HepG2 (cell line): ENCODE results near the gene AZU1. TPM values are rescaled to one million over a fixed set of nuclear protein-coding genes. Genes with fewer than 3 reads are reported as not detected.

Source experiments
- ATRX ChIP-seq: sonication (generic); formaldehyde crosslinking; IDR thresholded peaks from 2 replicates; pipeline ENCODE4 v1.4.0; 2020; ENCODE audit warnings: missing genetic modification reagents, borderline replicate concordance
- CAMTA2 ChIP-seq: sonication (generic); formaldehyde crosslinking; IDR thresholded peaks from 2 replicates; pipeline ENCODE4 v1.4.0; 2020; ENCODE audit warnings: mild to moderate bottlenecking, missing genetic modification reagents, borderline replicate concordance
- CC2D1A ChIP-seq: sonication (generic); formaldehyde crosslinking; IDR thresholded peaks from 2 replicates; pipeline ENCODE4 v1.8.1; 2023; ENCODE audit warnings: mild to moderate bottlenecking, missing genetic modification reagents
- CEBPB ChIP-seq: IDR thresholded peaks from 2 replicates; pipeline ENCODE4 v1.6.1; 2011; ENCODE audit warnings: low read depth, low read length, improper control_type of control experiment, borderline replicate concordance
- FOXK2 ChIP-seq: fragments of 450-650 bp; IDR thresholded peaks from 2 replicates; pipeline ENCODE4 v1.6.1; 2016
- HMG20B ChIP-seq: conservative IDR thresholded peaks from 2 replicates; pipeline ENCODE4 v1.6.1; 2016; ENCODE audit warnings: missing genetic modification reagents, missing compliant biosample characterization
- HNRNPLL ChIP-seq: fragments of 200-400 bp; formaldehyde crosslinking; IDR thresholded peaks from 2 replicates; pipeline ENCODE4 v1.6.1; 2017; ENCODE audit warnings: mild to moderate bottlenecking, low read depth, low read length; ENCODE audit not compliant: poor library complexity, severe bottlenecking
- IRF2 ChIP-seq: IDR thresholded peaks from 2 replicates; pipeline ENCODE4 v1.6.1; 2018; ENCODE audit warnings: missing genetic modification reagents, missing compliant biosample characterization
- JUN ChIP-seq: sonication (generic); formaldehyde crosslinking; IDR thresholded peaks from 2 replicates; pipeline ENCODE4 v1.4.0; 2020; ENCODE audit warnings: mild to moderate bottlenecking, missing genetic modification reagents
- TBX3 ChIP-seq: fragments of 450-650 bp; IDR thresholded peaks from 2 replicates; pipeline ENCODE4 v1.6.1; 2017; ENCODE audit warnings: antibody characterized with exemption, mild to moderate bottlenecking, inconsistent platforms, borderline replicate concordance
- THAP11 ChIP-seq: IDR thresholded peaks from 2 replicates; pipeline ENCODE4 v1.6.1; 2016; ENCODE audit warnings: missing biosample characterization, missing genetic modification reagents
- ZMAT3 ChIP-seq: sonication (generic); formaldehyde crosslinking; conservative IDR thresholded peaks from 2 replicates; pipeline ENCODE4 v1.7.0; 2021; ENCODE audit warnings: missing genetic modification reagents
- ZNF232 ChIP-seq: sonication (generic); formaldehyde crosslinking; IDR thresholded peaks from 2 replicates; pipeline ENCODE4 v1.4.0; 2020; ENCODE audit warnings: missing genetic modification reagents, borderline replicate concordance
- ZNF605 ChIP-seq: sonication (generic); formaldehyde crosslinking; IDR thresholded peaks from 2 replicates; pipeline ENCODE4 v1.8.0; 2022; ENCODE audit warnings: mild to moderate bottlenecking, missing genetic modification reagents
- ZNF777 ChIP-seq: sonication (generic); formaldehyde crosslinking; IDR thresholded peaks from 2 replicates; pipeline ENCODE4 v1.4.0; 2020; ENCODE audit warnings: missing genetic modification reagents
- polyA plus RNA-seq, 8 experiments: library from polyadenylated mRNA; depleted of rRNA in 3 of 8; stranded (reverse) in 7 of 8; unstranded in 1 of 8; fragments of >200 nt; fragmentation: Illumina TruSeq in 4 of 8; extraction: Trizol in 4 of 8; gene quantifications; 2 replicates each; pipeline versions ENCODE4 v1.2.1 to v1.2.3, GENCODE V29; 2011 to 2016; ENCODE audit warnings: low read depth in 4 of 8, missing spikeins in 1 of 8, mixed read lengths in 1 of 8; ENCODE audit not compliant: insufficient read depth in 1 of 8
- total RNA-seq, 5 experiments: library from RNA; depleted of rRNA; stranded (reverse); fragments of >200 nt; fragmentation: Illumina TruSeq; extraction: Trizol; gene quantifications; 2 replicates each; pipeline ENCODE4 v1.2.3, GENCODE V29; 2016; ENCODE audit warnings: low read depth in 1 of 5
- TF ChIP-seq, protein P1 (sequence below): sonication (generic); formaldehyde crosslinking; IDR thresholded peaks from 2 replicates; pipeline ENCODE4 v1.5.1; 2020; ENCODE audit warnings: mild to moderate bottlenecking, missing genetic modification reagents, moderate library complexity
- TF ChIP-seq, protein P2 (sequence below): sonication (generic); formaldehyde crosslinking; IDR thresholded peaks from 2 replicates; pipeline ENCODE4 v1.4.0; 2020; ENCODE audit warnings: missing genetic modification reagents, borderline replicate concordance
- TF ChIP-seq, protein P3 (sequence below): sonication (generic); formaldehyde crosslinking; IDR thresholded peaks from 2 replicates; pipeline ENCODE4 v1.4.0; 2020; ENCODE audit warnings: missing genetic modification reagents
- TF ChIP-seq, protein P4 (sequence below): sonication (generic); formaldehyde crosslinking; IDR thresholded peaks from 2 replicates; pipeline ENCODE4 v1.4.0; 2020; ENCODE audit warnings: missing genetic modification reagents, mild to moderate bottlenecking, borderline replicate concordance
- TF ChIP-seq, protein P5 (sequence below): IDR thresholded peaks from 2 replicates; pipeline ENCODE4 v1.6.1; 2012; ENCODE audit warnings: inconsistent platforms
- TF ChIP-seq, protein P6 (sequence below): sonication (generic); formaldehyde crosslinking; IDR thresholded peaks from 2 replicates; pipeline ENCODE4 v1.5.0; 2020; ENCODE audit warnings: missing genetic modification reagents, mild to moderate bottlenecking, borderline replicate concordance

The AZU1 gene
- total and polyA plus RNA-seq, 2 of the 13 experiments (the other 11 are each of a cell fraction or from before 2014, with no cell fraction given): not detected

DNA sequence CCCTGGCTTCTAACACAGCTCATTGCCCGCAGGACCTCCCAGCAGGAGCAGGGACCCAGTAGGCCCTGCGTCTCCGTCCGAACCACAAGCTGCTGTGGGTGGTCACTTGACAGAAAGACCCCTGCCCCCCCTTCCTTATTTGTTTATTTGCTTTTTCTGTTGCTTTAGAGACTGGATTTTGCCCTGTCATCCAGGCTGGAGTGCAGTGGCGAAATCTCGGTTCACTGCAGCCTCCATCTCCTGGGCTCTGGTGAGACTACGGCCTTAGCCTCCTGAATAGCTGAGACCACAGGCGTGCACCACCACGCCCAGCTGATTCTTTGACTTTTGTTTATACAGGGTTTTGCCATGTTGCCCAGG is 38.0 kb upstream of the AZU1 start (continued):
- TF ChIP-seq ZNF232 (CRISPR knock-in tag): 0 out of 2 replicates have a peak, but pooled peaks have one; percentile 55
- TF ChIP-seq, protein P1, sequence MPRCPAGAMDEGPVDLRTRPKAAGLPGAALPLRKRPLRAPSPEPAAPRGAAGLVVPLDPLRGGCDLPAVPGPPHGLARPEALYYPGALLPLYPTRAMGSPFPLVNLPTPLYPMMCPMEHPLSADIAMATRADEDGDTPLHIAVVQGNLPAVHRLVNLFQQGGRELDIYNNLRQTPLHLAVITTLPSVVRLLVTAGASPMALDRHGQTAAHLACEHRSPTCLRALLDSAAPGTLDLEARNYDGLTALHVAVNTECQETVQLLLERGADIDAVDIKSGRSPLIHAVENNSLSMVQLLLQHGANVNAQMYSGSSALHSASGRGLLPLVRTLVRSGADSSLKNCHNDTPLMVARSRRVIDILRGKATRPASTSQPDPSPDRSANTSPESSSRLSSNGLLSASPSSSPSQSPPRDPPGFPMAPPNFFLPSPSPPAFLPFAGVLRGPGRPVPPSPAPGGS (CRISPR knock-in tag): 0 out of 2 replicates have a peak, but pooled peaks have one; percentile 5
- no peak for TF ChIP-seq IRF2
- no peak for TF ChIP-seq TBX3
- TF ChIP-seq ZNF777 (CRISPR knock-in tag): no peak
- no peak for TF ChIP-seq HNRNPLL
- TF ChIP-seq, protein P2, sequence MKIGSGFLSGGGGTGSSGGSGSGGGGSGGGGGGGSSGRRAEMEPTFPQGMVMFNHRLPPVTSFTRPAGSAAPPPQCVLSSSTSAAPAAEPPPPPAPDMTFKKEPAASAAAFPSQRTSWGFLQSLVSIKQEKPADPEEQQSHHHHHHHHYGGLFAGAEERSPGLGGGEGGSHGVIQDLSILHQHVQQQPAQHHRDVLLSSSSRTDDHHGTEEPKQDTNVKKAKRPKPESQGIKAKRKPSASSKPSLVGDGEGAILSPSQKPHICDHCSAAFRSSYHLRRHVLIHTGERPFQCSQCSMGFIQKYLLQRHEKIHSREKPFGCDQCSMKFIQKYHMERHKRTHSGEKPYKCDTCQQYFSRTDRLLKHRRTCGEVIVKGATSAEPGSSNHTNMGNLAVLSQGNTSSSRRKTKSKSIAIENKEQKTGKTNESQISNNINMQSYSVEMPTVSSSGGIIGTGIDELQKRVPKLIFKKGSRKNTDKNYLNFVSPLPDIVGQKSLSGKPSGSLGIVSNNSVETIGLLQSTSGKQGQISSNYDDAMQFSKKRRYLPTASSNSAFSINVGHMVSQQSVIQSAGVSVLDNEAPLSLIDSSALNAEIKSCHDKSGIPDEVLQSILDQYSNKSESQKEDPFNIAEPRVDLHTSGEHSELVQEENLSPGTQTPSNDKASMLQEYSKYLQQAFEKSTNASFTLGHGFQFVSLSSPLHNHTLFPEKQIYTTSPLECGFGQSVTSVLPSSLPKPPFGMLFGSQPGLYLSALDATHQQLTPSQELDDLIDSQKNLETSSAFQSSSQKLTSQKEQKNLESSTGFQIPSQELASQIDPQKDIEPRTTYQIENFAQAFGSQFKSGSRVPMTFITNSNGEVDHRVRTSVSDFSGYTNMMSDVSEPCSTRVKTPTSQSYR (CRISPR knock-in tag): peak; percentile 51; the same call in 1 of the 2 replicates
- TF ChIP-seq JUN (CRISPR knock-in tag): no peak
- TF ChIP-seq ATRX: no peak
- 0 out of 2 replicates have a peak, but pooled peaks have one; percentile 11 for TF ChIP-seq THAP11
- TF ChIP-seq, protein P3, sequence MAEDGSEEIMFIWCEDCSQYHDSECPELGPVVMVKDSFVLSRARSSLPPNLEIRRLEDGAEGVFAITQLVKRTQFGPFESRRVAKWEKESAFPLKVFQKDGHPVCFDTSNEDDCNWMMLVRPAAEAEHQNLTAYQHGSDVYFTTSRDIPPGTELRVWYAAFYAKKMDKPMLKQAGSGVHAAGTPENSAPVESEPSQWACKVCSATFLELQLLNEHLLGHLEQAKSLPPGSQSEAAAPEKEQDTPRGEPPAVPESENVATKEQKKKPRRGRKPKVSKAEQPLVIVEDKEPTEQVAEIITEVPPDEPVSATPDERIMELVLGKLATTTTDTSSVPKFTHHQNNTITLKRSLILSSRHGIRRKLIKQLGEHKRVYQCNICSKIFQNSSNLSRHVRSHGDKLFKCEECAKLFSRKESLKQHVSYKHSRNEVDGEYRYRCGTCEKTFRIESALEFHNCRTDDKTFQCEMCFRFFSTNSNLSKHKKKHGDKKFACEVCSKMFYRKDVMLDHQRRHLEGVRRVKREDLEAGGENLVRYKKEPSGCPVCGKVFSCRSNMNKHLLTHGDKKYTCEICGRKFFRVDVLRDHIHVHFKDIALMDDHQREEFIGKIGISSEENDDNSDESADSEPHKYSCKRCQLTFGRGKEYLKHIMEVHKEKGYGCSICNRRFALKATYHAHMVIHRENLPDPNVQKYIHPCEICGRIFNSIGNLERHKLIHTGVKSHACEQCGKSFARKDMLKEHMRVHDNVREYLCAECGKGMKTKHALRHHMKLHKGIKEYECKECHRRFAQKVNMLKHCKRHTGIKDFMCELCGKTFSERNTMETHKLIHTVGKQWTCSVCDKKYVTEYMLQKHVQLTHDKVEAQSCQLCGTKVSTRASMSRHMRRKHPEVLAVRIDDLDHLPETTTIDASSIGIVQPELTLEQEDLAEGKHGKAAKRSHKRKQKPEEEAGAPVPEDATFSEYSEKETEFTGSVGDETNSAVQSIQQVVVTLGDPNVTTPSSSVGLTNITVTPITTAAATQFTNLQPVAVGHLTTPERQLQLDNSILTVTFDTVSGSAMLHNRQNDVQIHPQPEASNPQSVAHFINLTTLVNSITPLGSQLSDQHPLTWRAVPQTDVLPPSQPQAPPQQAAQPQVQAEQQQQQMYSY (CRISPR knock-in tag): no peak
- TF ChIP-seq CC2D1A (CRISPR knock-in tag): no peak
- TF ChIP-seq ZNF605 (CRISPR knock-in tag): no peak; the same call in 1 of the 2 replicates
- no peak for TF ChIP-seq HMG20B (CRISPR knock-in tag)
- TF ChIP-seq, protein P4, sequence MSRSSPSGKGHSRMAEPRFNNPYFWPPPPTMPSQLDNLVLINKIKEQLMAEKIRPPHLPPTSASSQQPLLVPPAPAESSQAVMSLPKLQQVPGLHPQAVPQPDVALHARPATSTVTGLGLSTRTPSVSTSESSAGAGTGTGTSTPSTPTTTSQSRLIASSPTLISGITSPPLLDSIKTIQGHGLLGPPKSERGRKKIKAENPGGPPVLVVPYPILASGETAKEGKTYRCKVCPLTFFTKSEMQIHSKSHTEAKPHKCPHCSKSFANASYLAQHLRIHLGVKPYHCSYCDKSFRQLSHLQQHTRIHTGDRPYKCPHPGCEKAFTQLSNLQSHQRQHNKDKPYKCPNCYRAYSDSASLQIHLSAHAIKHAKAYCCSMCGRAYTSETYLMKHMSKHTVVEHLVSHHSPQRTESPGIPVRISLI (CRISPR knock-in tag): 0 out of 2 replicates have a peak, but pooled peaks have one; percentile 47
- TF ChIP-seq ZMAT3 (CRISPR knock-in tag): 0 out of 2 replicates have a peak, but pooled peaks have one; percentile 4
- TF ChIP-seq, protein P5, sequence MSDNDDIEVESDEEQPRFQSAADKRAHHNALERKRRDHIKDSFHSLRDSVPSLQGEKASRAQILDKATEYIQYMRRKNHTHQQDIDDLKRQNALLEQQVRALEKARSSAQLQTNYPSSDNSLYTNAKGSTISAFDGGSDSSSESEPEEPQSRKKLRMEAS: peak; percentile 28; the same call in 1 of the 2 replicates
- TF ChIP-seq FOXK2: no peak
- TF ChIP-seq, protein P6, sequence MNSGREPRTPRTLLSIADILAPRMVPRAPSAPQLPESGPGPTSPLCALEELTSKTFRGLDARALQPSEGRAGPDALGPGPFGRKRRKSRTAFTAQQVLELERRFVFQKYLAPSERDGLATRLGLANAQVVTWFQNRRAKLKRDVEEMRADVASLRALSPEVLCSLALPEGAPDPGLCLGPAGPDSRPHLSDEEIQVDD (CRISPR knock-in tag): no peak
- TF ChIP-seq CAMTA2 (CRISPR knock-in tag): no peak
- peak; percentile 53; the same call in 1 of the 2 replicates for TF ChIP-seq CEBPB
